OCI-LY3 (cell line): Measurements from ENCODE around the gene GNAZ.
"Not testable (repeated sequence)": the region's sequence is repeated elsewhere in the genome, so short reads cannot be mapped to it uniquely, and the experiment has no call there.

Experiments
- H2AFZ ChIP-seq: fragments of 200-600, 300-600 bp; shearing (Covaris generic); 2 replicates; pipeline ENCODE4 v1.6.0; 2014; ENCODE audit warnings: antibody characterized with exemption, low read depth, low read length
- H3K27ac ChIP-seq: fragments of 200-600, 300-600 bp; sonication (generic); 2 replicates; pipeline ENCODE4 v1.5.1; 2014; ENCODE audit warnings: mild to moderate bottlenecking, low read length, moderate library complexity, mixed read lengths
- H3K27me3 ChIP-seq: fragments of 200-600, 300-600 bp; sonication (generic); 2 replicates; pipeline ENCODE4 v1.6.1; 2014; ENCODE audit warnings: low read depth, low read length, mixed read lengths
- H3K36me3 ChIP-seq: fragments of 200-600, 300-600 bp; sonication (generic); replicated peaks from 2 replicates; pipeline ENCODE3; 2014; ENCODE audit warnings: low read depth, low read length, mixed read lengths
- H3K4me1 ChIP-seq: fragments of 300-600, 200-600 bp; sonication (generic); 2 replicates; pipeline ENCODE4 v1.6.1; 2014; ENCODE audit warnings: low read length, mixed read lengths
- H3K4me2 ChIP-seq: fragments of 200-600, 300-600 bp; sonication (generic); 2 replicates; pipeline ENCODE4 v1.6.1; 2014; ENCODE audit warnings: low read length, mixed read lengths
- H3K4me3 ChIP-seq: fragments of 300-600, 200-600 bp; sonication (generic); 2 replicates; pipeline ENCODE4 v1.5.1; 2014; ENCODE audit warnings: antibody characterized with exemption, mild to moderate bottlenecking, low read length, moderate library complexity
- H3K79me2 ChIP-seq: fragments of 300-600, 200-600 bp; shearing (Covaris generic); 2 replicates; pipeline ENCODE4 v1.6.1; 2014; ENCODE audit warnings: mild to moderate bottlenecking, low read length, mixed read lengths
- H3K9ac ChIP-seq: fragments of 300-600, 200-600 bp; shearing (Covaris generic); 2 replicates; pipeline ENCODE4 v1.6.0; 2014; ENCODE audit warnings: mild to moderate bottlenecking, low read length, moderate library complexity
- H3K9me3 ChIP-seq: fragments of 200-600, 300-600 bp; shearing (Covaris generic); 2 replicates; pipeline ENCODE4 v1.6.1; 2014; ENCODE audit warnings: low read length, mixed read lengths; ENCODE audit not compliant: insufficient read depth
- H4K20me1 ChIP-seq: fragments of 200-600, 300-600 bp; sonication (generic); 2 replicates; pipeline ENCODE4 v1.6.1; 2016; ENCODE audit warnings: low read length, mixed read lengths; ENCODE audit not compliant: insufficient read depth
- EZH2phosphoT487 ChIP-seq: fragments of 200-600 bp; shearing (Covaris generic); IDR thresholded peaks from 2 replicates; pipeline ENCODE4 v1.6.1; 2018; ENCODE audit warnings: antibody characterized with exemption, mixed run types, low read depth
- TF ChIP-seq, protein P1 (sequence below): fragments of 200-600, 300-600 bp; sonication (generic); IDR thresholded peaks from 2 replicates; pipeline ENCODE4 v1.5.1; 2014; ENCODE audit warnings: antibody characterized with exemption, low read length, low read depth

GNAZ gene

DNA sequence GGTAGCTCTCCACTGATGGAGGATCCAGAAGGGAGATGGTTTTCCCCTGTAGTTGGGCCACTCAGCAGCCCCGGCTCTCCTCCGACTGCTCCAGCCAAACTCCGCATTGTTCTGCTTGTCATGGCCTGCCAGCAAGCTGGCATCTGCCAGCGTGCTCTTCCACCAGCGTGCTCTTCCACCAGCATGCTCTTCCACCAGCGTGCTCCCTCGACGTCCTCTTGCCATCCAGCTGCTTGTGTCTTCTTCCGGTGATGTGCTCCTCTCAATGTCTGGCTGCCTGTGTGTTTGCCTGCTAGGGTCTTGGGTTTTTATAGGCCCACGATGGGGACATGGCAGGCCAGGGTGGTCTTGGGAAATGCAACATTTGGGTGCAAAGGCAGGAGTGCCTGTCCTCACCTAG lies 43.5 kb upstream of the GNAZ start:
- Histone ChIP-seq H2AFZ (no peak overlapping the region), H4K20me1 (no peaks in the 10 kb centered on the region), H3K36me3 (no peaks in the 10 kb centered on the region), H3K27ac (no peak overlapping the region), H3K4me2 (no peak overlapping the region), H3K4me3 (no peak overlapping the region), H3K79me2 (no peaks in the 10 kb centered on the region), H3K27me3 (no peaks in the 10 kb centered on the region), H3K9me3 (no peaks in the 10 kb centered on the region), H3K9ac (no peak overlapping the region), H3K4me1 (peaks cover 16% of the 10 kb centered on the region)
- TF ChIP-seq EZH2phosphoT487, result no peak
- TF ChIP-seq, protein P1, sequence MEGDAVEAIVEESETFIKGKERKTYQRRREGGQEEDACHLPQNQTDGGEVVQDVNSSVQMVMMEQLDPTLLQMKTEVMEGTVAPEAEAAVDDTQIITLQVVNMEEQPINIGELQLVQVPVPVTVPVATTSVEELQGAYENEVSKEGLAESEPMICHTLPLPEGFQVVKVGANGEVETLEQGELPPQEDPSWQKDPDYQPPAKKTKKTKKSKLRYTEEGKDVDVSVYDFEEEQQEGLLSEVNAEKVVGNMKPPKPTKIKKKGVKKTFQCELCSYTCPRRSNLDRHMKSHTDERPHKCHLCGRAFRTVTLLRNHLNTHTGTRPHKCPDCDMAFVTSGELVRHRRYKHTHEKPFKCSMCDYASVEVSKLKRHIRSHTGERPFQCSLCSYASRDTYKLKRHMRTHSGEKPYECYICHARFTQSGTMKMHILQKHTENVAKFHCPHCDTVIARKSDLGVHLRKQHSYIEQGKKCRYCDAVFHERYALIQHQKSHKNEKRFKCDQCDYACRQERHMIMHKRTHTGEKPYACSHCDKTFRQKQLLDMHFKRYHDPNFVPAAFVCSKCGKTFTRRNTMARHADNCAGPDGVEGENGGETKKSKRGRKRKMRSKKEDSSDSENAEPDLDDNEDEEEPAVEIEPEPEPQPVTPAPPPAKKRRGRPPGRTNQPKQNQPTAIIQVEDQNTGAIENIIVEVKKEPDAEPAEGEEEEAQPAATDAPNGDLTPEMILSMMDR, result no peak

- not testable (repeated sequence) for H3K27me3 ChIP-seq, H3K9me3 ChIP-seq, H3K27ac ChIP-seq, H3K4me3 ChIP-seq, H2AFZ ChIP-seq, H3K79me2 ChIP-seq, H3K4me2 ChIP-seq, H3K36me3 ChIP-seq, H3K9ac ChIP-seq, H4K20me1 ChIP-seq
- peaks cover 16% of the 10 kb centered on the region for H3K4me1 ChIP-seq
Measured at GRCh38 chr22:23027849-23028248, 42.5 kb upstream of the GNAZ start.

GRCh38 chr22:23029521-23030228 lies 40.6 kb upstream of the GNAZ start:
- no peak overlapping the region for H2AFZ ChIP-seq
- no peaks in the 10 kb centered on the region for H3K9me3 ChIP-seq
- H3K4me1 ChIP-seq, result peaks cover 31% of the 10 kb centered on the region
- H3K36me3 ChIP-seq, result no peaks in the 10 kb centered on the region
- H3K9ac ChIP-seq, result no peak overlapping the region
- H3K27ac ChIP-seq, result no peak overlapping the region
- H3K27me3 ChIP-seq, result no peaks in the 10 kb centered on the region
- H3K79me2 ChIP-seq, result no peaks in the 10 kb centered on the region
- no peak for TF ChIP-seq EZH2phosphoT487
- TF ChIP-seq, protein P1, result 0 out of 2 replicates have a peak, but pooled peaks have one; percentile 18
- H3K4me2 ChIP-seq, result no peak overlapping the region
- H3K4me3 ChIP-seq, result no peak overlapping the region
- no peaks in the 10 kb centered on the region for H4K20me1 ChIP-seq

- H3K27ac ChIP-seq, result no peak overlapping the region
- H2AFZ ChIP-seq, result no peak overlapping the region
- no peaks in the 10 kb centered on the region for H4K20me1 ChIP-seq
- TF ChIP-seq EZH2phosphoT487, result no peak
- TF ChIP-seq, protein P1, result no peak
- H3K9ac ChIP-seq, result no peak overlapping the region
- no peaks in the 10 kb centered on the region for H3K9me3 ChIP-seq
- H3K4me2 ChIP-seq, result no peak overlapping the region
- H3K79me2 ChIP-seq, result no peaks in the 10 kb centered on the region
- no peaks in the 10 kb centered on the region for H3K27me3 ChIP-seq
- H3K36me3 ChIP-seq, result no peaks in the 10 kb centered on the region
- no peak overlapping the region for H3K4me3 ChIP-seq
- H3K4me1 ChIP-seq, result peaks cover 35% of the 10 kb centered on the region
Measured at GRCh38 chr22:23031381-23031780, 38.9 kb upstream of the GNAZ start.
